Endothelial cell (in vitro differentiated cells): ENCODE results near the gene EXT2. TPM values are rescaled to one million over a fixed set of nuclear protein-coding genes. Genes with fewer than 3 reads are reported as not detected.

Experiments used
- DNase-seq: peaks from one replicate; pipeline ENCODE4 v3.0.0; 2021; ENCODE audit warnings: low spot score
- H3K27ac Mint-ChIP-seq: one replicate; pipeline ENCODE4 v1.8.0; 2021; ENCODE audit warnings: mixed read lengths, inconsistent platforms; ENCODE audit not compliant: unreplicated experiment
- H3K27me3 Mint-ChIP-seq: one replicate; pipeline ENCODE4 v1.8.0; 2021; ENCODE audit warnings: mild to moderate bottlenecking, moderate library complexity, mixed read lengths, inconsistent platforms; ENCODE audit not compliant: unreplicated experiment
- H3K36me3 Mint-ChIP-seq: one replicate; pipeline ENCODE4 v1.8.0; 2021; ENCODE audit warnings: mild to moderate bottlenecking, low read depth, mixed read lengths, inconsistent platforms; ENCODE audit not compliant: unreplicated experiment
- H3K4me1 Mint-ChIP-seq: one replicate; pipeline ENCODE4 v1.8.0; 2021; ENCODE audit warnings: mild to moderate bottlenecking, mixed read lengths, inconsistent platforms; ENCODE audit not compliant: unreplicated experiment
- H3K4me3 Mint-ChIP-seq: one replicate; pipeline ENCODE4 v1.8.0; 2021; ENCODE audit warnings: mild to moderate bottlenecking, mixed read lengths, inconsistent platforms; ENCODE audit not compliant: unreplicated experiment
- H3K9me3 Mint-ChIP-seq: one replicate; pipeline ENCODE4 v1.8.0; 2021; ENCODE audit warnings: mixed read lengths, inconsistent platforms; ENCODE audit not compliant: unreplicated experiment
- total RNA-seq: library from RNA; stranded (reverse); fragmentation: NEBNext Ultra II Directional; extraction: Animal tissue kit (Norgen Biotek cat#: 25700); gene quantifications from one replicate; pipeline ENCODE4 v1.2.1, GENCODE V29; 2021; ENCODE audit not compliant: unreplicated experiment
- TF ChIP-seq, protein P1 (sequence below): fragments of 200-600 bp; sonication (generic); IDR thresholded peaks from one replicate; pipeline ENCODE4 v1.5.0; 2021; ENCODE audit warnings: antibody characterized with exemption; ENCODE audit not compliant: unreplicated experiment

EXT2 gene
- total RNA-seq, 1 donor from 2014 or later: 96.8 TPM

DNA sequence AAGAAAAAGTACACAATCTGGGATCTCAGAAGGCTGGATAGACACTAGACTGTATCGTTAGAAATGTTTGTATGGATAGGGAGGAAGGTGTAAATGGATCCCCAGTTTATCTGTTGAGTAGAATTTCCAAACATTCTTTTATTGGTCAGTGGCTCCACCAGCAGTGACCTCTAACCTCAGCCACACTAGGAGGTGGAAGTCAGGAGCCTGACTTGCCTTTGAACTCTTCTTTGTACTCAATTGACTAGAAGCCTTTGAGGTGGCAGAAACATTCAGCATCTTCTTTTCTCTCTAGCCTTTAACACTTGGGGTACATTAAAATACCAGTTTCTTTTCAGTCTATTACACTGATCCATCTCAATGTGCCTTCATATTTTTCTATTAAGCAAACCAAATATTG, 39.1 kb downstream of the EXT2 start:
- H3K4me1 Mint-ChIP-seq: no peaks in the 10 kb centered on the region
- no peaks in the 10 kb centered on the region for H3K9me3 Mint-ChIP-seq
- H3K36me3 Mint-ChIP-seq: peaks cover 12% of the 10 kb centered on the region
- no peak overlapping the region for H3K4me3 Mint-ChIP-seq
- TF ChIP-seq, protein P1, sequence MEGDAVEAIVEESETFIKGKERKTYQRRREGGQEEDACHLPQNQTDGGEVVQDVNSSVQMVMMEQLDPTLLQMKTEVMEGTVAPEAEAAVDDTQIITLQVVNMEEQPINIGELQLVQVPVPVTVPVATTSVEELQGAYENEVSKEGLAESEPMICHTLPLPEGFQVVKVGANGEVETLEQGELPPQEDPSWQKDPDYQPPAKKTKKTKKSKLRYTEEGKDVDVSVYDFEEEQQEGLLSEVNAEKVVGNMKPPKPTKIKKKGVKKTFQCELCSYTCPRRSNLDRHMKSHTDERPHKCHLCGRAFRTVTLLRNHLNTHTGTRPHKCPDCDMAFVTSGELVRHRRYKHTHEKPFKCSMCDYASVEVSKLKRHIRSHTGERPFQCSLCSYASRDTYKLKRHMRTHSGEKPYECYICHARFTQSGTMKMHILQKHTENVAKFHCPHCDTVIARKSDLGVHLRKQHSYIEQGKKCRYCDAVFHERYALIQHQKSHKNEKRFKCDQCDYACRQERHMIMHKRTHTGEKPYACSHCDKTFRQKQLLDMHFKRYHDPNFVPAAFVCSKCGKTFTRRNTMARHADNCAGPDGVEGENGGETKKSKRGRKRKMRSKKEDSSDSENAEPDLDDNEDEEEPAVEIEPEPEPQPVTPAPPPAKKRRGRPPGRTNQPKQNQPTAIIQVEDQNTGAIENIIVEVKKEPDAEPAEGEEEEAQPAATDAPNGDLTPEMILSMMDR: no peak
- H3K27me3 Mint-ChIP-seq: no peaks in the 10 kb centered on the region
- no peak overlapping the region for H3K27ac Mint-ChIP-seq
- no peak for DNase-seq

DNA sequence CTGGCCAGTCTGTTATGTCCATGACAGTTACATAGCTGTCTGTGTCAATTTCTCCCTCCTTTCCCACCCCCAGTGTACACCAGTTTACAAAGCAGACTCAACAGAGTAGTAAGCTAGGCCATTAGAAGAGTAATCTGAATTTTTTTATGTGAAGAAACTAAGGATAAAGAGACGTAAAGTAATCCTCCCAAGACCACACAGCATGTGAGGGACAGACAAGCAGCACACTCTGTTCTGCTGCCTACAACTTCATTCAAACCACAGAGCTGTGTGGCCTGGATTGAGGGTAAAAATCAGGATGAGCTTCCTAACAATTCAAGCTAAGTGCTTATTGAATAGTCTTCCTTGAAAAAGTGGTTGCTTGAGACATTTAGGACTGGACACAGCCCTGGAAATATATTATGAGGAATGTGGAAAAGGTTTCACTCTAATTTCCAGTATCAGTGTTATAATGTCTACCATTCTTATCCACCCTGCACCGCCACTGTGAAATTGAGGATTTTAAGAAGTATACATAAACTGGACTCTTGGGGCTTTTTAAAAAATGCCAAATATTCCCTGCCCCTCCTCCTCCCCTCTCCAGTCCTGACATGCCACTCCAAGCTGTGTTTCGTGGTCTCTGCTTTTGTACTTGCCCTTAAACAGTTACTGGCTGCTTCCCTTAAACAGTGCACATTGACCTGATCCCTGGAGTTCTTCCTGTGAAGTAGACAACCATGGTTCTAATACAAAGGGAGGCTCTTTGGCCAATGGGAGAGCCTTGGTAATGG, 40.9 kb downstream of the EXT2 start:
- no peaks in the 10 kb centered on the region for H3K27me3 Mint-ChIP-seq
- TF ChIP-seq, protein P1: no peak
- DNase-seq: no peak
- H3K27ac Mint-ChIP-seq: peak overlapping the region; percentile 34
- no peak overlapping the region for H3K4me3 Mint-ChIP-seq
- no peaks in the 10 kb centered on the region for H3K4me1 Mint-ChIP-seq
- no peaks in the 10 kb centered on the region for H3K9me3 Mint-ChIP-seq
- H3K36me3 Mint-ChIP-seq: peaks cover 5% of the 10 kb centered on the region

GRCh38 chr11:44137057-44137456, 41.6 kb downstream of the EXT2 start:
- no peaks in the 10 kb centered on the region for H3K9me3 Mint-ChIP-seq
- no peaks in the 10 kb centered on the region for H3K4me1 Mint-ChIP-seq
- no peaks in the 10 kb centered on the region for H3K27me3 Mint-ChIP-seq
- H3K36me3 Mint-ChIP-seq: peaks cover 3% of the 10 kb centered on the region
- H3K27ac Mint-ChIP-seq: no peak overlapping the region
- TF ChIP-seq, protein P1: no peak
- no peak for DNase-seq
- no peak overlapping the region for H3K4me3 Mint-ChIP-seq

DNA sequence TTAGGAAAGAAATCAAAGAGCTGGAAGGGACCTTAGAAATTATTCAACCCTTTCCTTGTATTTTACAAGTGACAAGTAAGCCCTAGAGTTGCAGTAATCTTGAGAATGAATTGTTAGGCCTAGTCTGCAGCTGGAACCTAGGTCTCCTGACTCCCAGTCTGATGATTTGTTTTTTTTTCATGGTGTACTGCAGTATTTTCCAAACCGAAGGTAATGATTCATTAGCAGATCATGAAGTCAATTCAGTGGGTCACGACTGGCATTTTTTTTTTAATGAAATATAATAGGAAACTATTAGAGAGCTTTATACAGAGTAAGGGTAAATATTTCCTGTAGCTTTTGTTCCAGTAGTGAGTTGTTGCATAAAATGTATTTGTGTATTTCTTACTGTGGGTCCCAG, 42.8 kb downstream of the EXT2 start:
- Mint-ChIP-seq H3K4me3 (no peak overlapping the region), H3K36me3 (peaks cover 3% of the 10 kb centered on the region), H3K27me3 (no peaks in the 10 kb centered on the region), H3K9me3 (no peaks in the 10 kb centered on the region), H3K27ac (no peak overlapping the region), H3K4me1 (no peaks in the 10 kb centered on the region)
- TF ChIP-seq, protein P1: no peak
- DNase-seq: no peak

DNA sequence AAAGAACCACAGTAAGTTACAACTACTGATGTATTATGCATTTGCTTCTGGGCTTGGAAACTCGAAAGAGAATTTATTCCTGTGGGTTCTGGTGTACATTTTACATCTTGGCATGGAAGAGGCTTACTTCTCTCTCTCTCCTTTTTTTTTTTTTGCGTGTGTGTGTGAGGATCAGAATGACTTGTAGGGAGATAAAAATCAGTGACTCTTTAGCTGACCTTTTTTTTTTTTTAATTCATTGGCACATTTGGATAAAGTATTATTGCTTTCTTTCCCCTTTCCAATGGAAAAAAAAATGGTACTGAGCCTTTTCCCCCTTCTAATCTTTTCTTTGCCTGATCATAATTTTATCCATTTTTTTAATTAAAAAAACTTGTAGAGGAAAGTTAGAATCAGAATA, 43.5 kb downstream of the EXT2 start:
- DNase-seq: no peak
- H3K9me3 Mint-ChIP-seq: no peaks in the 10 kb centered on the region
- H3K36me3 Mint-ChIP-seq: peaks cover 3% of the 10 kb centered on the region
- TF ChIP-seq, protein P1: no peak
- H3K4me3 Mint-ChIP-seq: no peak overlapping the region
- H3K27ac Mint-ChIP-seq: no peak overlapping the region
- no peaks in the 10 kb centered on the region for H3K4me1 Mint-ChIP-seq
- H3K27me3 Mint-ChIP-seq: no peaks in the 10 kb centered on the region
